Kidney (tissue), 14 donors: Measurements from ENCODE around the gene LMF2. TPM values are rescaled to one million over a fixed set of nuclear protein-coding genes. Genes with fewer than 3 reads are reported as not detected.

Experiments
- DNase-seq, 5 donors: peaks; one replicate each; pipeline ENCODE4 v3.0.0-alpha.2; 2013 to 2020
- FAIRE-seq: peaks from 2 replicates; lab custom pipeline; 2012; peaks lifted over from hg19 to GRCh38; lab: Jason Lieb, UNC
- H3K27ac ChIP-seq, 2 donors: one replicate each; pipeline ENCODE4 v1.7.0; 2013; ENCODE audit warnings: low read depth in 2 of 2, low read length in 2 of 2, inconsistent platforms in 1 of 2
- H3K27me3 ChIP-seq: one replicate; pipeline ENCODE4 v1.7.1; 2013; ENCODE audit warnings: low read length, inconsistent platforms; ENCODE audit not compliant: control insufficient read depth, insufficient read depth
- H3K36me3 ChIP-seq, 3 donors: one replicate each; pipeline versions ENCODE4 v1.7.0 to v1.7.1; 2013; ENCODE audit warnings: low read length in 3 of 3, control low read depth in 1 of 3, inconsistent platforms in 1 of 3; ENCODE audit not compliant: insufficient read depth in 3 of 3, control insufficient read depth in 2 of 3
- H3K4me1 ChIP-seq, 3 donors: one replicate each; pipeline versions ENCODE4 v1.7.0 to v1.7.1; 2013; ENCODE audit warnings: low read length in 3 of 3, inconsistent platforms in 1 of 3, low read depth in 1 of 3; ENCODE audit not compliant: control insufficient read depth in 2 of 3, insufficient read depth in 2 of 3
- H3K4me3 ChIP-seq, 3 donors: one replicate each; pipeline versions ENCODE4 v1.7.0 to v1.8.1; 2013; ENCODE audit warnings: low read length in 3 of 3, control low read depth in 1 of 3, inconsistent platforms in 1 of 3
- H3K9ac ChIP-seq, 3 donors: one replicate each; pipeline versions ENCODE4 v1.7.0 to v1.7.1; 2013; ENCODE audit warnings: low read length in 3 of 3, control low read depth in 1 of 3, inconsistent platforms in 1 of 3
- H3K9me3 ChIP-seq, 3 donors: one replicate each; pipeline versions ENCODE4 v1.7.0 to v1.7.1; 2013; ENCODE audit warnings: low read length in 3 of 3, control low read depth in 1 of 3, inconsistent platforms in 1 of 3; ENCODE audit not compliant: control insufficient read depth in 2 of 3, insufficient read depth in 1 of 3
- CTCF ChIP-seq: IDR thresholded peaks from 3 replicates; pipeline ENCODE4 v1.5.1; 2012; ENCODE audit warnings: mild to moderate bottlenecking, moderate library complexity, borderline replicate concordance; ENCODE audit not compliant: insufficient read depth; ENCODE audit errors: extremely low read depth
- intact Hi-C: fragments of 100-400 bp; cut with DNase I; formaldehyde crosslinking; loops from one replicate; pipeline ENCODE4 v1.11.1; 2022
- polyA plus RNA-seq: library from polyadenylated mRNA; stranded (reverse); fragments of 350-450 nt; fragmentation: Illumina TruSeq; extraction: RNeasy Lipid Tissue Mini Kit (QIAGEN cat#74804); gene quantifications from one replicate; pipeline ENCODE4 v1.2.3, GENCODE V29; 2014; ENCODE audit warnings: low read depth, low replicate concordance; ENCODE audit not compliant: insufficient read depth
- total RNA-seq: library from RNA; stranded (reverse); fragmentation: NEBNext Ultra II Directional; extraction: Animal tissue kit (Norgen Biotek cat#: 25700); gene quantifications from one replicate; pipeline ENCODE4 v1.2.1, GENCODE V29; 2021
- donor health status: control.
- donor health status: control.
- donor health status: control.
- donor health status: control.
- donor health status: control.
- donor health status: DM: yes; HTN: yes; CAD: no.
- donor health status: Normal renal cell carcinoma (clear cell type).

LMF2 gene
- total and polyA plus RNA-seq, 2 donors from 2014 or later, result 41.7 to 77.9 TPM

GRCh38 chr22:50524676-50525103 lies 17.2 kb upstream of the LMF2 start:
- DNase-seq (peak in 1 of 5 donors; percentile 52), FAIRE-seq (no peak)
- H3K9me3 ChIP-seq, result no peaks in the 10 kb centered on the region
- H3K27ac ChIP-seq, result peak overlapping the region; percentile 69 to 89
- H3K36me3 ChIP-seq, result peaks cover 0 to 7% (median 6%) of the 10 kb centered on the region in 3 donors
- H3K4me1 ChIP-seq, result peaks cover 0 to 20% (median 11%) of the 10 kb centered on the region in 3 donors
- no peak for TF ChIP-seq CTCF
- H3K9ac ChIP-seq, result peak overlapping the region in 1 of 3 donors; percentile 61
- peak overlapping the region; percentile 26 to 65 (median 36) for H3K4me3 ChIP-seq
- peaks cover 2% of the 10 kb centered on the region for H3K27me3 ChIP-seq
- intact Hi-C loops, result no loop called here

- TF ChIP-seq CTCF, result no peak
- FAIRE-seq (no peak), DNase-seq (peak in 2 of 5 donors; percentile 44 to 79)
- Histone ChIP-seq H3K4me1 (peaks cover 0 to 20% (median 11%) of the 10 kb centered on the region in 3 donors), H3K36me3 (peaks cover 0 to 8% (median 7%) of the 10 kb centered on the region in 3 donors), H3K4me3 (peak overlapping the region; percentile 26 to 65 (median 36)), H3K9me3 (no peaks in the 10 kb centered on the region), H3K27me3 (no peaks in the 10 kb centered on the region), H3K9ac (peak overlapping the region in 1 of 3 donors; percentile 61), H3K27ac (no peak overlapping the region)
- intact Hi-C loops, result no loop called here
These were observed 16.5 kb upstream of the LMF2 start for GRCh38 chr22:50523806-50524675.

- H3K27me3 ChIP-seq, result no peaks in the 10 kb centered on the region
- no peak for TF ChIP-seq CTCF
- DNase-seq (peak in 1 of 5 donors; percentile 43), FAIRE-seq (no peak)
- no peak overlapping the region for H3K27ac ChIP-seq
- peaks cover 0 to 20% (median 11%) of the 10 kb centered on the region in 3 donors for H3K4me1 ChIP-seq
- intact Hi-C loops, result no loop called here
- no peak overlapping the region for H3K4me3 ChIP-seq
- H3K36me3 ChIP-seq, result peaks cover 0 to 8% (median 7%) of the 10 kb centered on the region in 3 donors
- H3K9ac ChIP-seq, result no peak overlapping the region
- H3K9me3 ChIP-seq, result no peaks in the 10 kb centered on the region
These were observed 15.9 kb upstream of the LMF2 start for GRCh38 chr22:50523458-50523805.
